Testis (tissue), 3 donors: ENCODE data around the gene PTPN12. TPM values are rescaled to one million over a fixed set of nuclear protein-coding genes. Genes with fewer than 3 reads are reported as not detected.

Experiments used
- DNase-seq: peaks from one replicate; pipeline ENCODE4 v3.0.0-alpha.2; 2019
- H3K27ac ChIP-seq, 2 donors: fragments of 200-600 bp; sonication (generic); one replicate each; pipeline ENCODE4 v1.5.1; 2019
- H3K27me3 ChIP-seq: fragments of 200-600 bp; sonication (generic); one replicate; pipeline ENCODE4 v1.5.1; 2019
- H3K36me3 ChIP-seq: fragments of 200-600 bp; sonication (generic); one replicate; pipeline ENCODE4 v1.5.1; 2017; ENCODE audit warnings: low read depth; ENCODE audit errors: missing control alignments
- H3K4me1 ChIP-seq: fragments of 200-600 bp; sonication (generic); one replicate; pipeline ENCODE4 v1.5.1; 2019
- H3K4me3 ChIP-seq, 2 donors: fragments of 200-600 bp; sonication (generic); one replicate each; pipeline ENCODE4 v1.5.1; 2017 to 2019
- H3K9me3 ChIP-seq: fragments of 200-600 bp; sonication (generic); one replicate; pipeline ENCODE4 v1.5.1; 2017
- CTCF ChIP-seq, 3 experiments: fragments of 450-650 bp in 2 of 3; fragments of 200-600 bp in 1 of 3; sonication (generic) in 1 of 3; IDR thresholded peaks; one replicate each; pipeline ENCODE4 v1.5.1; 2016 to 2019; ENCODE audit warnings: antibody characterized with exemption in 3 of 3, mild to moderate bottlenecking in 2 of 3, moderate library complexity in 1 of 3
- POLR2A ChIP-seq: fragments of 450-650 bp; IDR thresholded peaks from one replicate; pipeline ENCODE4 v1.6.1; 2017; ENCODE audit warnings: antibody characterized with exemption, mild to moderate bottlenecking, moderate library complexity
- WGBS, 2 donors: methylation state at CpG; one replicate each; pipeline ENCODE4 v1.1.5; 2018; 5-methylcytosine and 5-hydroxymethylcytosine counted together
- intact Hi-C: fragments of 100-400 bp; cut with DNase I; formaldehyde crosslinking; loops from one replicate; pipeline ENCODE4 v1.15.1; 2023; ENCODE audit warnings: low total_unique reads
- polyA plus RNA-seq: library from polyadenylated mRNA; stranded (reverse); fragments of 350-450 nt; fragmentation: Illumina TruSeq; extraction: RNeasy Lipid Tissue Mini Kit (QIAGEN cat#74804); gene quantifications from one replicate; pipeline ENCODE4 v1.2.3, GENCODE V29; 2014; ENCODE audit warnings: low read depth, low replicate concordance; ENCODE audit not compliant: insufficient read depth
- total RNA-seq, 2 donors: library from RNA; depleted of rRNA; stranded (reverse); fragments of >200 nt; gene quantifications; one replicate each; pipeline ENCODE4 v1.2.3, GENCODE V29; 2016

Gene PTPN12
- total and polyA plus RNA-seq, 3 donors from 2014 or later, result 36.7 to 86.5 (median 82.5) TPM

- TF ChIP-seq CTCF (IDR thresholded peaks at IDR 0.05) (no peak), POLR2A (no peak)
- Histone ChIP-seq H3K27ac (no peak overlapping the region), H3K36me3 (no peaks in the 10 kb centered on the region), H3K4me3 (no peak overlapping the region), H3K4me1 (no peaks in the 10 kb centered on the region), H3K9me3 (no peaks in the 10 kb centered on the region), H3K27me3 (no peaks in the 10 kb centered on the region)
- no peak for DNase-seq
- 91 to 97% methylated on average over 5 of the region's 5 CpGs for WGBS, 2 donors
- intact Hi-C loops, result no loop called here
These were observed 124.7 kb downstream of the PTPN12 start for GRCh38 chr7:77661816-77662215.

GRCh38 chr7:77662869-77663268 lies 125.8 kb downstream of the PTPN12 start:
- Histone ChIP-seq H3K9me3 (no peaks in the 10 kb centered on the region), H3K36me3 (no peaks in the 10 kb centered on the region), H3K27me3 (no peaks in the 10 kb centered on the region), H3K4me1 (no peaks in the 10 kb centered on the region), H3K27ac (no peak overlapping the region), H3K4me3 (no peak overlapping the region)
- no peak for DNase-seq
- intact Hi-C loops, result no loop called here
- TF ChIP-seq CTCF (IDR thresholded peaks at IDR 0.05) (no peak), POLR2A (no peak)
- 98% methylated on average over 2 of the region's 2 CpGs for WGBS, 2 donors

GRCh38 chr7:77664715-77665114 lies 127.6 kb downstream of the PTPN12 start:
- H3K27ac ChIP-seq, result no peak overlapping the region
- H3K27me3 ChIP-seq, result no peaks in the 10 kb centered on the region
- TF ChIP-seq POLR2A (no peak), CTCF (IDR thresholded peaks at IDR 0.05) (no peak)
- H3K4me3 ChIP-seq, result no peak overlapping the region
- H3K4me1 ChIP-seq, result no peaks in the 10 kb centered on the region
- DNase-seq, result no peak
- no peaks in the 10 kb centered on the region for H3K9me3 ChIP-seq
- H3K36me3 ChIP-seq, result no peaks in the 10 kb centered on the region
- intact Hi-C loops, result no loop called here

- TF ChIP-seq POLR2A (no peak), CTCF (IDR thresholded peaks at IDR 0.05) (no peak)
- Histone ChIP-seq H3K27ac (no peak overlapping the region), H3K27me3 (no peaks in the 10 kb centered on the region), H3K4me3 (no peak overlapping the region), H3K4me1 (no peaks in the 10 kb centered on the region), H3K9me3 (no peaks in the 10 kb centered on the region), H3K36me3 (no peaks in the 10 kb centered on the region)
- no peak for DNase-seq
- intact Hi-C loops, result no loop called here
These were observed 128.1 kb downstream of the PTPN12 start for GRCh38 chr7:77665161-77665560.

GRCh38 chr7:77667459-77668086 lies 130.5 kb downstream of the PTPN12 start:
- Histone ChIP-seq H3K27me3 (no peaks in the 10 kb centered on the region), H3K36me3 (no peaks in the 10 kb centered on the region), H3K4me1 (no peaks in the 10 kb centered on the region), H3K4me3 (no peak overlapping the region), H3K9me3 (no peaks in the 10 kb centered on the region), H3K27ac (no peak overlapping the region)
- TF ChIP-seq CTCF (IDR thresholded peaks at IDR 0.05), result no peak
- TF ChIP-seq POLR2A, result no peak
- WGBS, 2 donors, result 88 to 89% methylated on average over 6 of the region's 6 CpGs
- intact Hi-C loops, result no loop called here
- DNase-seq, result no peak
